Right lobe of liver (tissue), 6 donors: Measurements from ENCODE around the gene RIOK3. TPM values are rescaled to one million over a fixed set of nuclear protein-coding genes. Genes with fewer than 3 reads are reported as not detected.

Source experiments
- ATAC-seq, 4 donors: fragments of 200-7000 bp; cut with Tn5 transposase; one replicate each; pipeline ENCODE4 v1.9.1; 2020; ENCODE audit warnings: mild to moderate bottlenecking in 4 of 4, moderate library complexity in 4 of 4
- DNase-seq, 3 donors: peaks; one replicate each; pipeline ENCODE4 v3.0.0-alpha.2; 2020
- H3K27ac ChIP-seq, 3 donors: fragments of 200-600 bp; one replicate each; pipeline ENCODE4 v1.8.0; 2022
- H3K27me3 ChIP-seq, 2 donors: fragments of 200-600 bp; one replicate each; pipeline ENCODE4 v1.8.0; 2022
- H3K36me3 ChIP-seq, 4 donors: fragments of 200-600 bp; sonication (generic) in 1 of 4; one replicate each; pipeline versions ENCODE4 v1.5.1 to v1.8.0; 2017 to 2022; ENCODE audit warnings: control low read depth in 1 of 4
- H3K4me1 ChIP-seq, 4 donors: fragments of 200-600 bp; sonication (generic) in 1 of 4; one replicate each; pipeline versions ENCODE4 v1.5.1 to v1.8.0; 2017 to 2022; ENCODE audit warnings: control low read depth in 1 of 4
- H3K4me3 ChIP-seq, 3 donors: fragments of 200-600 bp; one replicate each; pipeline ENCODE4 v1.8.0; 2022
- H3K9me3 ChIP-seq, 4 donors: fragments of 200-600 bp; sonication (generic) in 1 of 4; one replicate each; pipeline versions ENCODE4 v1.5.1 to v1.8.0; 2017 to 2022; ENCODE audit warnings: control low read depth in 1 of 4
- POLR2A ChIP-seq: fragments of 450-650 bp; IDR thresholded peaks from one replicate; pipeline ENCODE4 v1.6.1; 2017; ENCODE audit warnings: antibody characterized with exemption, mild to moderate bottlenecking
- WGBS: methylation state at CpG from one replicate; pipeline ENCODE4 v1.1.6; 2018; ENCODE audit warnings: low coverage, low lambda C conversion rate; ENCODE audit not compliant: insufficient coverage; ENCODE audit errors: missing lambda C conversion rate; 5-methylcytosine and 5-hydroxymethylcytosine counted together
- intact Hi-C, 2 donors: fragments of 100-400 bp; cut with DNase I; formaldehyde crosslinking; loops; one replicate each; pipeline versions ENCODE4 v1.11.2 to v1.14.1; 2022
- total RNA-seq, 6 experiments: library from RNA; depleted of rRNA in 2 of 6; stranded (reverse); fragments of >200 nt in 2 of 6; fragmentation: NEBNext Ultra II Directional in 3 of 6; extraction: Animal tissue kit (Norgen Biotek cat#: 25700) in 3 of 6; gene quantifications; one replicate each; pipeline versions ENCODE4 v1.1.0 to v1.2.4, GENCODE V29; 2016 to 2023
- TF ChIP-seq, protein P1 (sequence below), 4 donors: fragments of 200-600 bp in 3 of 4; fragments of 450-650 bp in 1 of 4; IDR thresholded peaks; one replicate each; pipeline versions ENCODE4 v1.5.1 to v1.8.0; 2016 to 2022; ENCODE audit warnings: antibody characterized with exemption in 4 of 4, mild to moderate bottlenecking in 2 of 4
- donor health status: DM: no; HTN: yes; CAD: no.
- donor health status: DM: no; HTN: no; CAD: no.
- donor health status: DM: no; HTN: no; CAD: no.
- donor health status: DM: no; HTN: yes; CAD: no.
- donor health status: DM: no; HTN: yes; CAD: no.

The RIOK3 gene
- total RNA-seq, 6 experiments from 2014 or later = 41.3 to 59.5 (median 50.4) TPM

DNA sequence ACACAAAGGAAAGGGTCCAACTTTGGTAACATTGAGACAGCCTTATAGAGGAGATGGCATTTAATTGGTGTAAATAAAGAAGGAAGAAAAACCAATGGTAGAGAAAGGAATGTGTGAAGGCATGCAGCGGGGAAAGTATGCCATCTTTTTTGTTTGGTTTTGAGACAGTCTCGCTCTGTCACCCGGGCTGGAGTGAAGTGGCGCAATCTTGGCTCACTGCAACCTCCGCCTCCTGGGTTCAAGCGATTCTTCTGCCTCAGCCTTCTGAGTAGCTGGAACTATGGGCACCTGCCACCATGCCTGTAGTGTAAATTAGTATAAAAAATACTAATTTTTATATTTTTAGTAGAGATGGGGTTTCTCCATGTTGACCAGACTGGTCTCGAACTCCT, 6.4 kb downstream of the RIOK3 start:
- no peaks in the 10 kb centered on the region for H3K9me3 ChIP-seq
- H3K4me3 ChIP-seq = no peak overlapping the region
- DNase-seq (peak in 2 of 3 donors; percentile 66 to 70), ATAC-seq (peak; percentile 4 to 64 (median 32))
- 37% methylated on average over 7 of the region's 7 CpGs for WGBS
- no peak for TF ChIP-seq POLR2A
- TF ChIP-seq, protein P1, sequence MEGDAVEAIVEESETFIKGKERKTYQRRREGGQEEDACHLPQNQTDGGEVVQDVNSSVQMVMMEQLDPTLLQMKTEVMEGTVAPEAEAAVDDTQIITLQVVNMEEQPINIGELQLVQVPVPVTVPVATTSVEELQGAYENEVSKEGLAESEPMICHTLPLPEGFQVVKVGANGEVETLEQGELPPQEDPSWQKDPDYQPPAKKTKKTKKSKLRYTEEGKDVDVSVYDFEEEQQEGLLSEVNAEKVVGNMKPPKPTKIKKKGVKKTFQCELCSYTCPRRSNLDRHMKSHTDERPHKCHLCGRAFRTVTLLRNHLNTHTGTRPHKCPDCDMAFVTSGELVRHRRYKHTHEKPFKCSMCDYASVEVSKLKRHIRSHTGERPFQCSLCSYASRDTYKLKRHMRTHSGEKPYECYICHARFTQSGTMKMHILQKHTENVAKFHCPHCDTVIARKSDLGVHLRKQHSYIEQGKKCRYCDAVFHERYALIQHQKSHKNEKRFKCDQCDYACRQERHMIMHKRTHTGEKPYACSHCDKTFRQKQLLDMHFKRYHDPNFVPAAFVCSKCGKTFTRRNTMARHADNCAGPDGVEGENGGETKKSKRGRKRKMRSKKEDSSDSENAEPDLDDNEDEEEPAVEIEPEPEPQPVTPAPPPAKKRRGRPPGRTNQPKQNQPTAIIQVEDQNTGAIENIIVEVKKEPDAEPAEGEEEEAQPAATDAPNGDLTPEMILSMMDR (IDR thresholded peaks at IDR 0.05) = no peak
- intact Hi-C loops = no loop called here
- H3K27ac ChIP-seq = peak overlapping the region in 2 of 3 donors; percentile 74 to 81
- no peaks in the 10 kb centered on the region for H3K27me3 ChIP-seq
- H3K4me1 ChIP-seq = peaks cover 0 to 65% (median 21%) of the 10 kb centered on the region in 4 donors
- peaks cover 0 to 22% (median 9%) of the 10 kb centered on the region in 4 donors for H3K36me3 ChIP-seq

DNA sequence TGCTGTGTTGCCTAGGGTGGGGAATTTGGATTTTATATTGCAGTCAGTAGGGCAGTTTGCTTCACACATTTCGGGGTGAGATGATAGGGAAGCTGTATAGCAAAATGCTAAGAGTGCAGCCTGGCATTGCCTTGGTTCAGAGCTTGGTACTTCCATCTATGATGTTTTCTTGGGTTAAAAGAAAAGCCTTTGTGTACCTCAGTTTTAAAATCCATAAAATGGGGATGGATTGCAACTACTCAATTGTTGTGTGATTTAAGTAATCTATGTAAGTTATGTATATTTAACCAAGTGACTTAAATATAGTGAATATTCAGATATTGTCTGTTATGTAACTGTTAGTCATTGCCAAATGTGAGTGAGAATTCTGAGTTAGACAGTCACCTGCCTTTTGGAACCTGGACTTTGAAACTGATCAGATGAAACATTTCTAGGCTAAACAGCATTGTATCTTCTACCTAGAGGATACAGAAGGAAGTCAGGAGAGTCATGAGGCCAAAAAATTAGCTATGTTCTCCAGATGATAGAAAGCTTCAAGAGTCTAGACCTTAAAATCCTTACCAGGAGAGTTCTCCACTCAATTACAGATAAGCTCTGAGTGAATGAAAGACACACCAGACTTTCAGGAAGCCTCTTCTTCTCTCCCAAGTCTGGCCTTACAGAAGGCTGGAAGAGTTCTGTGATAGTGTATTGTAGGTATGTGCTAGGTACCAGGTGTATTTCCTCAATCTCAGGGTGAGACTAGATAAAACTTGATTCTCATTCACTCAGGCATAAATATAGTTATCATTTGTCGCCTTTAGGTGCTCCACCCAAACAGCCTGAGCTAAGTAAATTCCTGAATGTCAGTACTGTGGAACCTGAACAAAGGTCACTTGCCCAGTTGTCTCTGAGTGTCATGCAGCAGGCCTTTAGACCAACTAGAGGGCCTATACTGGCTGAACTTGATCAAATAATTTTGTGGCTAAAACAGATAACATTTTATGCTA, 7.5 kb downstream of the RIOK3 start:
- H3K9me3 ChIP-seq = no peaks in the 10 kb centered on the region
- ATAC-seq = peak; percentile 85 to 92 (median 86)
- H3K27ac ChIP-seq = peak overlapping the region; percentile 30 to 81 (median 74)
- H3K4me3 ChIP-seq = peak overlapping the region in 1 of 3 donors; percentile 38
- intact Hi-C loops = no loop called here
- WGBS = 63% methylated on average over 2 of the region's 2 CpGs
- peaks cover 0 to 32% (median 16%) of the 10 kb centered on the region in 4 donors for H3K36me3 ChIP-seq
- H3K27me3 ChIP-seq = no peaks in the 10 kb centered on the region
- H3K4me1 ChIP-seq = peaks cover 0 to 59% (median 21%) of the 10 kb centered on the region in 4 donors
- TF ChIP-seq, protein P1 (IDR thresholded peaks at IDR 0.05) = no peak
- no peak for TF ChIP-seq POLR2A
- peak in 1 of 3 donors; percentile 71 for DNase-seq

DNA sequence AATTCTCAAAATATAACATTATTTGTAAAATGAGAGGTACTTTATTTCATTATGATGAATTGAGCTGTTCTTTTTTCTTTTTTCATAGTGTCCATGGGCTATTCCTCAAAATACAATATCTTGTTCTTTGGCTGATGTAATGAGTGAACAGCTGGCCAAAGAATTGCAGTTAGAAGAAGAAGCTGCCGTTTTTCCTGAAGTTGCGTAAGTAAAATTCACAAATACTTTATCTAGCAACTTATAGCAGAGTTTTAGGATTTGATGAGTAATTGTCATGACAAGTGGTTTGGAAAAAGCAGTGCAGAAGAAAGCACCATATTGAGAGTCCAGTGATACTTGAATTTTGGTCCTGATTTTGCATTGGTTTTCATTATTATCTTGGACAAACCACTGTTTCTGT, 9.8 kb downstream of the RIOK3 start:
- no peak for ATAC-seq
- Histone ChIP-seq H3K36me3 (peaks cover 0 to 55% (median 28%) of the 10 kb centered on the region in 4 donors), H3K27ac (no peak overlapping the region), H3K4me1 (peaks cover 0 to 44% (median 16%) of the 10 kb centered on the region in 4 donors), H3K4me3 (no peak overlapping the region), H3K9me3 (no peaks in the 10 kb centered on the region), H3K27me3 (no peaks in the 10 kb centered on the region)
- no peak for TF ChIP-seq POLR2A
- TF ChIP-seq, protein P1 (IDR thresholded peaks at IDR 0.05) = no peak
- DNase-seq = no peak
- intact Hi-C loops = no loop called here
- 51% methylated on average over 2 of the region's 2 CpGs for WGBS

DNA sequence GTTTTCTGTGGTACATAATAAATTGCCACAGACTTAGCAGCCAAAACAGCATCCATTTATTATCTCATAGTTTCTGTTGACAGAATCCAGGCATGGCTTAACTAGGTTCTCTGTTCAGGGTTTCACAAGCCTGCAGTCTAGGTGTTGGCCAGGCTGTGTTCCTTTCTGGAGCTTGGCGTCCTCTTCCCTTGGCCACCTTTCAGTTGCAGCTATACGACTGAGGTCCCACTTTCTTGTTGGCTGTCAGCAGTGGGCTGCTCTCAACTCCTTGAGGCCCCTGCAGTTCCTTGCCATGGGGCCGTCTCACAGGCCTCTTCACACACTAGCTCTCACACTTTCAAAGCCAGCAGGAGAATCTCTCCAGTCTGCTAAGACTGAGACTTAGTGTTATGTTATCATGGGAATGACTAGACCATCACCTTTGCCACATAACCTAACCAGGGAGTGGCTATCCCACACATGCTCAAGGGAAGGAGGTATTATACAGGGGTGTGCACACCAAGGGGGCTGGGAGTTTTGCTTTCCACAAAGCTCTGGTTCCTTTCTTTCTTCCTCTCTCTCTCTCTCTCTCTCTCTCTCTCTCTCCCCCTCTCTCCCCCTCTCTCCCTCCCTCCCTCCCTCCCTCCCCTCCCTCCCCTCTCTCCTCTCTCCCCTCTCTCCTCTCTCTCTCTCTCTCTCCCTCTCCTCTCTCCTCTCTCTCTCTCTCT, 15.8 kb downstream of the RIOK3 start:
- 80% methylated on average over 1 of the region's 3 CpGs for WGBS
- H3K4me3 ChIP-seq = no peak overlapping the region
- no peaks in the 10 kb centered on the region for H3K27me3 ChIP-seq
- intact Hi-C loops = no loop called here
- DNase-seq (no peak), ATAC-seq (no peak)
- TF ChIP-seq, protein P1 (IDR thresholded peaks at IDR 0.05) = no peak
- TF ChIP-seq POLR2A = no peak
- H3K4me1 ChIP-seq = no peaks in the 10 kb centered on the region
- H3K36me3 ChIP-seq = peaks cover 11 to 93% (median 57%) of the 10 kb centered on the region in 4 donors
- H3K9me3 ChIP-seq = no peaks in the 10 kb centered on the region
- no peak overlapping the region for H3K27ac ChIP-seq
